ENCODE results near the gene CORIN. TPM values are rescaled to one million over a fixed set of nuclear protein-coding genes. Genes with fewer than 3 reads are reported as not detected.

Gene CORIN
- total RNA-seq, 1 experiment from 2014 or later = 3.5 TPM

DNA sequence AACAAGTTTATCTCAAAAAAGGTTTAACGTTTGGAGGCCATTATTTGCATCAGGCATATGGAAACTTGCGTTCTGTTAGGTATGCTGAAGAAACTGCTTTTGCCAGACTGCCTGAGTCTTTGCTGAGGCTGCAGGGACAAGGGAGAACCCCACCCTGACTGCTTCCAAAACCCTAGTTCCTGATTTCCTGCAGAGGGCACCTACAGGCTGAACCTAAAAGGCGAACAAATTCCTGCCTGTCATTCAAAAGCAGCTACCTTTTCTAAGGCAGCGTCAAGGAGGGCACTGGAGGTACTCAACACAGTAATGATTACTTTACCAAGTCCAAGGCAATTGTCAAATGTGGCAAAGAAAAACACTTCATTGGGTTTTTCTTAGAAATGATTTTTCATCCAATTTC lies 578 bp upstream of the CORIN start:
- no peaks in the 10 kb centered on the region for H3K9me2 ChIP-seq (ENCODE audit: insufficient read depth)
- ChIA-PET POLR2A (no interaction called here), CTCF (no interaction called here), RAD21 (ENCODE audit: low non-redundant PET in 1 of 2, low total read pairs in 2 of 2, uncharacterized antibody in 2 of 2, unreplicated experiment in 2 of 2) (no interaction called here)
- ATAC-seq (no peak), DNase-seq (ENCODE audit: low read depth, low spot score) (no peak)
- intact Hi-C loops (cut with micrococcal nuclease) = loop anchor here (10.0 kb wide), 1 partner anchor 134 kb away; no protein-coding TSS in a partner anchor
- no peak overlapping the region for H3K4me2 ChIP-seq (ENCODE audit: low read length)
- H3K79me2 ChIP-seq (ENCODE audit: insufficient read depth, low read length) = no peaks in the 10 kb centered on the region
- H3K9me3 ChIP-seq (ENCODE audit: control insufficient read depth in 1 of 2, insufficient read depth in 1 of 2, low read depth in 1 of 2, low read length in 2 of 2) = no peaks in the 10 kb centered on the region
- H4K20me1 ChIP-seq (ENCODE audit: insufficient read depth) = no peaks in the 10 kb centered on the region
- H3K4me3 ChIP-seq (replicated peaks in 1 of 2; ENCODE audit: low read depth in 1 of 2, low read length in 2 of 2) = no peak overlapping the region
- TF ChIP-seq CBX3 (IDR thresholded peaks at IDR 0.05; ENCODE audit: low read depth) = no peak
- TF ChIP-seq ZNF274 (IDR thresholded peaks at IDR 0.05; ENCODE audit: low read depth, low read length) = no peak
- TF ChIP-seq, protein P1, sequence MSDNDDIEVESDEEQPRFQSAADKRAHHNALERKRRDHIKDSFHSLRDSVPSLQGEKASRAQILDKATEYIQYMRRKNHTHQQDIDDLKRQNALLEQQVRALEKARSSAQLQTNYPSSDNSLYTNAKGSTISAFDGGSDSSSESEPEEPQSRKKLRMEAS (IDR thresholded peaks at IDR 0.05) = no peak
- no peak for TF ChIP-seq CEBPB (IDR thresholded peaks at IDR 0.05; ENCODE audit: low read depth)
- TF ChIP-seq FOSL1 (IDR thresholded peaks at IDR 0.05; ENCODE audit: low read depth) = no peak
- TF ChIP-seq RAD21 (IDR thresholded peaks at IDR 0.05; ENCODE audit: low read depth) = no peak
- TF ChIP-seq YY1 (IDR thresholded peaks at IDR 0.05; ENCODE audit: extremely low read depth, insufficient replicate concordance, low read depth, low read length) = no peak
- TF ChIP-seq, protein P2, sequence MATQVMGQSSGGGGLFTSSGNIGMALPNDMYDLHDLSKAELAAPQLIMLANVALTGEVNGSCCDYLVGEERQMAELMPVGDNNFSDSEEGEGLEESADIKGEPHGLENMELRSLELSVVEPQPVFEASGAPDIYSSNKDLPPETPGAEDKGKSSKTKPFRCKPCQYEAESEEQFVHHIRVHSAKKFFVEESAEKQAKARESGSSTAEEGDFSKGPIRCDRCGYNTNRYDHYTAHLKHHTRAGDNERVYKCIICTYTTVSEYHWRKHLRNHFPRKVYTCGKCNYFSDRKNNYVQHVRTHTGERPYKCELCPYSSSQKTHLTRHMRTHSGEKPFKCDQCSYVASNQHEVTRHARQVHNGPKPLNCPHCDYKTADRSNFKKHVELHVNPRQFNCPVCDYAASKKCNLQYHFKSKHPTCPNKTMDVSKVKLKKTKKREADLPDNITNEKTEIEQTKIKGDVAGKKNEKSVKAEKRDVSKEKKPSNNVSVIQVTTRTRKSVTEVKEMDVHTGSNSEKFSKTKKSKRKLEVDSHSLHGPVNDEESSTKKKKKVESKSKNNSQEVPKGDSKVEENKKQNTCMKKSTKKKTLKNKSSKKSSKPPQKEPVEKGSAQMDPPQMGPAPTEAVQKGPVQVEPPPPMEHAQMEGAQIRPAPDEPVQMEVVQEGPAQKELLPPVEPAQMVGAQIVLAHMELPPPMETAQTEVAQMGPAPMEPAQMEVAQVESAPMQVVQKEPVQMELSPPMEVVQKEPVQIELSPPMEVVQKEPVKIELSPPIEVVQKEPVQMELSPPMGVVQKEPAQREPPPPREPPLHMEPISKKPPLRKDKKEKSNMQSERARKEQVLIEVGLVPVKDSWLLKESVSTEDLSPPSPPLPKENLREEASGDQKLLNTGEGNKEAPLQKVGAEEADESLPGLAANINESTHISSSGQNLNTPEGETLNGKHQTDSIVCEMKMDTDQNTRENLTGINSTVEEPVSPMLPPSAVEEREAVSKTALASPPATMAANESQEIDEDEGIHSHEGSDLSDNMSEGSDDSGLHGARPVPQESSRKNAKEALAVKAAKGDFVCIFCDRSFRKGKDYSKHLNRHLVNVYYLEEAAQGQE (IDR thresholded peaks at IDR 0.05; ENCODE audit: low read depth) = no peak
- no peak for TF ChIP-seq ATF3 (IDR thresholded peaks at IDR 0.05)
- TF ChIP-seq JUND (IDR thresholded peaks at IDR 0.05) = no peak
- TF ChIP-seq EGR1 (IDR thresholded peaks at IDR 0.05; ENCODE audit: low read depth) = no peak
- TF ChIP-seq, protein P3, sequence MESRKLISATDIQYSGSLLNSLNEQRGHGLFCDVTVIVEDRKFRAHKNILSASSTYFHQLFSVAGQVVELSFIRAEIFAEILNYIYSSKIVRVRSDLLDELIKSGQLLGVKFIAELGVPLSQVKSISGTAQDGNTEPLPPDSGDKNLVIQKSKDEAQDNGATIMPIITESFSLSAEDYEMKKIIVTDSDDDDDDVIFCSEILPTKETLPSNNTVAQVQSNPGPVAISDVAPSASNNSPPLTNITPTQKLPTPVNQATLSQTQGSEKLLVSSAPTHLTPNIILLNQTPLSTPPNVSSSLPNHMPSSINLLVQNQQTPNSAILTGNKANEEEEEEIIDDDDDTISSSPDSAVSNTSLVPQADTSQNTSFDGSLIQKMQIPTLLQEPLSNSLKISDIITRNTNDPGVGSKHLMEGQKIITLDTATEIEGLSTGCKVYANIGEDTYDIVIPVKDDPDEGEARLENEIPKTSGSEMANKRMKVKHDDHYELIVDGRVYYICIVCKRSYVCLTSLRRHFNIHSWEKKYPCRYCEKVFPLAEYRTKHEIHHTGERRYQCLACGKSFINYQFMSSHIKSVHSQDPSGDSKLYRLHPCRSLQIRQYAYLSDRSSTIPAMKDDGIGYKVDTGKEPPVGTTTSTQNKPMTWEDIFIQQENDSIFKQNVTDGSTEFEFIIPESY (IDR thresholded peaks at IDR 0.05; ENCODE audit: extremely low read depth, insufficient replicate concordance, low read length) = no peak
- no peak for TF ChIP-seq ELF1 (IDR thresholded peaks at IDR 0.05; ENCODE audit: borderline replicate concordance, low read depth)
- TF ChIP-seq ZFX (IDR thresholded peaks at IDR 0.05) = no peak
- TF ChIP-seq TCF7L2 (IDR thresholded peaks at IDR 0.05; ENCODE audit: borderline replicate concordance, extremely low read depth, insufficient read depth, insufficient read length) = no peak
- no peak for TF ChIP-seq EZH2phosphoT487 (IDR thresholded peaks at IDR 0.05; ENCODE audit: borderline replicate concordance)
- H3K4me1 ChIP-seq (ENCODE audit: control insufficient read depth in 1 of 2, insufficient read depth in 2 of 2, low read length in 2 of 2) = no peaks in the 10 kb centered on the region
- no peak overlapping the region for H3K9ac ChIP-seq (ENCODE audit: low read length)
- no peaks in the 10 kb centered on the region for H3K27me3 ChIP-seq (ENCODE audit: insufficient read depth, low read length)
- BruUV-seq (replicated peaks) = no TSS peak
- no peak overlapping the region for H2AFZ ChIP-seq (ENCODE audit: low read depth, low read length, poor library complexity, severe bottlenecking)
- H3K36me3 ChIP-seq (ENCODE audit: control insufficient read depth in 1 of 2, insufficient read depth in 2 of 2, low read length in 2 of 2) = no peaks in the 10 kb centered on the region; a peak in 1 of 4 replicates
- no peak overlapping the region for H3K27ac ChIP-seq (ENCODE audit: low read depth, low read length)

All from HCT116 (cell line).